Calu3 (cell line): ENCODE results near the gene KIF6. TPM values are rescaled to one million over a fixed set of nuclear protein-coding genes. Genes with fewer than 3 reads are reported as not detected.

Experiments
- BruUV-seq: library from RNA; stranded (reverse); fragments of 400-500 nt; replicated peaks from 2 replicates; lab custom pipeline; 2021; lab: Mats Ljungman, UMichigan
- CTCF ChIA-PET: fragments of 300-600 bp; sonication (Branson Sonifier 250); formaldehyde crosslinking; loops from one replicate; lab custom pipeline; 2022; ENCODE audit warnings: antibody characterized with exemption; lab: Charles Lee
- DNase-seq: peaks from one replicate; pipeline ENCODE4 v3.0.0; 2022
- H3K27ac Mint-ChIP-seq: one replicate; pipeline ENCODE4 v1.8.0; 2022; ENCODE audit warnings: mixed read lengths; ENCODE audit not compliant: unreplicated experiment
- H3K27me3 Mint-ChIP-seq: one replicate; pipeline ENCODE4 v1.8.0; 2022; ENCODE audit warnings: mixed read lengths; ENCODE audit not compliant: unreplicated experiment
- H3K36me3 Mint-ChIP-seq: one replicate; pipeline ENCODE4 v1.8.0; 2022; ENCODE audit warnings: mild to moderate bottlenecking, moderate library complexity, mixed read lengths; ENCODE audit not compliant: insufficient read depth, unreplicated experiment
- H3K4me1 Mint-ChIP-seq: one replicate; pipeline ENCODE4 v1.8.0; 2022; ENCODE audit warnings: mild to moderate bottlenecking, low read depth, mixed read lengths; ENCODE audit not compliant: unreplicated experiment
- H3K4me3 Mint-ChIP-seq: one replicate; pipeline ENCODE4 v1.8.0; 2022; ENCODE audit warnings: mild to moderate bottlenecking, low read depth, moderate library complexity, mixed read lengths; ENCODE audit not compliant: unreplicated experiment
- H3K9me3 Mint-ChIP-seq: one replicate; pipeline ENCODE4 v1.8.0; 2022; ENCODE audit warnings: low read depth, mixed read lengths; ENCODE audit not compliant: unreplicated experiment
- intact Hi-C: fragments of 100-400 bp; cut with micrococcal nuclease; formaldehyde crosslinking; loops from one replicate; pipeline ENCODE4 v1.10.0; 2022; ENCODE audit not compliant: unreplicated experiment
- total RNA-seq: library from RNA; stranded (reverse); gene quantifications from 2 replicates; pipeline ENCODE4 v1.2.3, GENCODE V29; 2022
- TF ChIP-seq, protein P1 (sequence below): fragments of 200-600 bp; IDR thresholded peaks from one replicate; pipeline ENCODE4 v1.8.0; 2022; ENCODE audit warnings: antibody characterized with exemption; ENCODE audit not compliant: unreplicated experiment

Gene KIF6
- total RNA-seq, 1 experiment from 2014 or later: 0.45 TPM

DNA sequence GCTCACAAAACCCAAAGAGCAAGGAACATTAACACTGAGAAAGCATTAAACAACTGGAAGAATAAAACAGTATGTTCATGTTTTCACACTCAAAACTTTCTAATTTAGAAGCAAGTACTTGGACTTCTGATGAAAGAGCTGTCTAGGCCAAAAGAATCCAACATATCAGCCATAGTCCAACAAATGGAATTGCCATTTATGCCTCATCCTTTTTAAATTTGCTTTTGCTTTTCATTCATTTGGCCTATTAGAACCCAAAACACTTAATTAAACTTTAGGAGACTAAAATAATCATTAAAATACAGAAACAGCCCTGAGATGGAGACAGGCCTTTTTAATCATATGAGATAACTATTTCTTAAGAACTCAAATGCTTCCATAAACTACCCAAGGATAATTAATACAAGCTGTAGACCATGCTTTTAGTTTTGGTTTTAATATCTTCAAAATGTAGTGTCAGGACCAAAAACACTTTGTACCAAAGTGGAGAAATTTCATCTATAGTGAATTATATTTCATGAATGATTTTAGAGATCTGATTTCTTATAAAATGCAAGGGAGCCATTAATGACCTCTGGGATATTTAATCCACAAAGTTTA is 166.5 kb downstream of the KIF6 start:
- TF ChIP-seq, protein P1, sequence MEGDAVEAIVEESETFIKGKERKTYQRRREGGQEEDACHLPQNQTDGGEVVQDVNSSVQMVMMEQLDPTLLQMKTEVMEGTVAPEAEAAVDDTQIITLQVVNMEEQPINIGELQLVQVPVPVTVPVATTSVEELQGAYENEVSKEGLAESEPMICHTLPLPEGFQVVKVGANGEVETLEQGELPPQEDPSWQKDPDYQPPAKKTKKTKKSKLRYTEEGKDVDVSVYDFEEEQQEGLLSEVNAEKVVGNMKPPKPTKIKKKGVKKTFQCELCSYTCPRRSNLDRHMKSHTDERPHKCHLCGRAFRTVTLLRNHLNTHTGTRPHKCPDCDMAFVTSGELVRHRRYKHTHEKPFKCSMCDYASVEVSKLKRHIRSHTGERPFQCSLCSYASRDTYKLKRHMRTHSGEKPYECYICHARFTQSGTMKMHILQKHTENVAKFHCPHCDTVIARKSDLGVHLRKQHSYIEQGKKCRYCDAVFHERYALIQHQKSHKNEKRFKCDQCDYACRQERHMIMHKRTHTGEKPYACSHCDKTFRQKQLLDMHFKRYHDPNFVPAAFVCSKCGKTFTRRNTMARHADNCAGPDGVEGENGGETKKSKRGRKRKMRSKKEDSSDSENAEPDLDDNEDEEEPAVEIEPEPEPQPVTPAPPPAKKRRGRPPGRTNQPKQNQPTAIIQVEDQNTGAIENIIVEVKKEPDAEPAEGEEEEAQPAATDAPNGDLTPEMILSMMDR: no peak
- Mint-ChIP-seq H3K9me3 (no peaks in the 10 kb centered on the region), H3K36me3 (no peaks in the 10 kb centered on the region), H3K27ac (no peak overlapping the region), H3K4me1 (no peaks in the 10 kb centered on the region), H3K27me3 (peaks cover 46% of the 10 kb centered on the region), H3K4me3 (no peak overlapping the region)
- intact Hi-C loops: no loop called here
- CTCF ChIA-PET: no interaction called here
- BruUV-seq: no TSS peak
- DNase-seq: no peak

DNA sequence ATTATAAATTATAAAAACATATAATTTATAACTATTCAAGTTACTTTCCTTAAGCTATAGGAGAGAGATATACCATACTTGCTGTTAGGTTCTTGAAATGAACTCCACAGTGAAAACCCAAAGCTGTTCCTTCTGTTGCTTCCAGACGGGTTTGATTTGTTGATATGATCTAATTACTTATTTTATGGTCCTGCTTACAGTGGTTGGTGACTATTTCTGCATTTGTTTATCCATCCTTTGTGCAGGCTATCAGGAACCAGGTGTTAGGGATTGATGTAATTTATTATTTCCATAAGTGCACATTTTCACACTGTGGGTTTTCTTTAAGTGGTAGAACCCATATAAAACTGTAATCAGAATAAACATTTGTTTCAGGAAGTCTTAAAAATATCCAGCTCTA is 167.1 kb downstream of the KIF6 start:
- BruUV-seq: no TSS peak
- Mint-ChIP-seq H3K27me3 (peaks cover 51% of the 10 kb centered on the region), H3K36me3 (no peaks in the 10 kb centered on the region), H3K4me3 (no peak overlapping the region), H3K4me1 (no peaks in the 10 kb centered on the region), H3K9me3 (no peaks in the 10 kb centered on the region), H3K27ac (no peak overlapping the region)
- CTCF ChIA-PET: no interaction called here
- intact Hi-C loops: no loop called here
- TF ChIP-seq, protein P1: no peak
- no peak for DNase-seq

DNA sequence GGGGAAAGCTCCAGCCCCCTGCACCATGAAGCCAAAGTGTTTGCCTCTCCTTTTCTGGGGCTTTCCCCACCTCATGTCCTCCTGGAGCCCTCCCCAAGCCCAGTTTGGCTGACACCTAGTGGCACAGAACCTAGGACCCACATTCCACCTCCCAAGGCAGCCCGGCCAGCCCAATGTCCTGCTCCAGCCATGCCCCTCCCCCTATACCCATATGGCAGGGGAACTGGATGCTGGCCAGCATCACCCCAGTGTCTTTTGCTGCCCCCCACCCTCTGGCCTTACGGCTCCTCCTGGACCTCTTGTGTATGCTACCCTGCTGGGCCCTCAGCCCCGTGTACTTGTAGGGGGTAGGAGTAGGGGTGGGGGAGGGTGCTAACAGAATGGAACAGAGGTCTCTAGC is 170.1 kb downstream of the KIF6 start:
- H3K27me3 Mint-ChIP-seq: peaks cover 45% of the 10 kb centered on the region
- no peak overlapping the region for H3K27ac Mint-ChIP-seq
- H3K36me3 Mint-ChIP-seq: no peaks in the 10 kb centered on the region
- H3K4me3 Mint-ChIP-seq: no peak overlapping the region
- no peaks in the 10 kb centered on the region for H3K4me1 Mint-ChIP-seq
- no peaks in the 10 kb centered on the region for H3K9me3 Mint-ChIP-seq
- intact Hi-C loops: no loop called here
- CTCF ChIA-PET: no interaction called here
- TF ChIP-seq, protein P1: no peak
- DNase-seq: no peak
- no TSS peak for BruUV-seq

DNA sequence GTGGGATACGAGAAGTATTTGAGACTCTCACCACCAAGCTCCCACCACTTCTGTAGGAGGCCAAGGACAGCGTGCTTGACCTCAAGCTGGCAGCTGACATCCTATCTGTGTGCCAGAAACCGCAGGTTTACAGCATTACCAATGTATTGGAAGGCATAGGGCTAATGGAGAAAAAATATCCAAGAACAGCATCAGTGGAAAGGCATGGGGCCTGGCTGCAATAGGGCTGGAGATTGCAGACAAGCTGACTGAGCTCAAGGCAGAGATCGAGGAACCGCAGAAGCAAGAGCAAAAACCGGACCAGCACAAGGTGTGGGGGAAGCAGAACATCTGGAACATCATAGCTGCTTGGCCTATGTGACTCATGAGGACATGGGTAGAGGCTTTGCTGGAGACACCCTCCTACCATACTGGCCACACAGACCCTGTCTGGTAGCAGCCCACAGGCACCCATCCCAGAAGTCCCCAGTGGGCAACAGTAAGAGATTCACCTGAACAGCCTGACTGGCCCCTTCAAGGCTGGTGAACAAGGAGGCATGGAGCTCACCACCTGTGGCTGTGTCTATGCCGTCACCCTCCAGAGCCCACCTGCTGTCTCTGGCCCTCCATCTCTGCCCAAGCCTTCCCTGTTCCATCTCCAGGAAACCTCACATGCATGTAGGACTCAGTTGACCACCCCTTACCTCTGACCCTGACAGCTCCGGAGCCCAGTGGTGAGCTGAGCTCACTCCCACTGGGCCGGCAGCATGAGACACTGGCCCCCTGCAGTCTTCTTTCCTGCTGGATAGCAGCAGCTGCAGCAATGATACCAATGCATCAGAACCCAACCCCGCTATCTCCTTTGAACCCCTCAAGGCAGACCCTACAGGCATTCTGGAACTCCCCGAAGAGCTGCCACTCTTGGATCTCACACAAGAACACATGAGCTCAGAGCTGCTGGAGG is 171.1 kb downstream of the KIF6 start:
- peaks cover 55% of the 10 kb centered on the region for H3K27me3 Mint-ChIP-seq
- no peak for DNase-seq
- CTCF ChIA-PET: interaction anchor here (1.0 kb wide), 1 partner anchor 192 kb away, joined by 3 read pairs; no protein-coding TSS in a partner anchor
- H3K4me1 Mint-ChIP-seq: no peaks in the 10 kb centered on the region
- no TSS peak for BruUV-seq
- TF ChIP-seq, protein P1: no peak
- no peaks in the 10 kb centered on the region for H3K9me3 Mint-ChIP-seq
- no peak overlapping the region for H3K4me3 Mint-ChIP-seq
- no peaks in the 10 kb centered on the region for H3K36me3 Mint-ChIP-seq
- no peak overlapping the region for H3K27ac Mint-ChIP-seq
- intact Hi-C loops: no loop called here
